Forelimb muscle (tissue), 1 donor: ENCODE data around the gene RPL36AL. TPM values are rescaled to one million over a fixed set of nuclear protein-coding genes. Genes with fewer than 3 reads are reported as not detected.
"Not testable (repeated sequence)": the region's sequence is repeated elsewhere in the genome, so short reads cannot be mapped to it uniquely, and the experiment has no call there.

Source experiments
- DNase-seq: peaks from one replicate; pipeline ENCODE4 v3.0.0-alpha.2; 2013; ENCODE audit warnings: low read depth
- polyA plus RNA-seq: library from polyadenylated mRNA; unstranded; fragments of 120-200 nt; gene quantifications from one replicate; pipeline ENCODE4 v1.2.1, GENCODE V29; 2013; ENCODE audit not compliant: insufficient read length

The RPL36AL gene
- polyA plus RNA-seq, 1 donor: 141 TPM

DNA sequence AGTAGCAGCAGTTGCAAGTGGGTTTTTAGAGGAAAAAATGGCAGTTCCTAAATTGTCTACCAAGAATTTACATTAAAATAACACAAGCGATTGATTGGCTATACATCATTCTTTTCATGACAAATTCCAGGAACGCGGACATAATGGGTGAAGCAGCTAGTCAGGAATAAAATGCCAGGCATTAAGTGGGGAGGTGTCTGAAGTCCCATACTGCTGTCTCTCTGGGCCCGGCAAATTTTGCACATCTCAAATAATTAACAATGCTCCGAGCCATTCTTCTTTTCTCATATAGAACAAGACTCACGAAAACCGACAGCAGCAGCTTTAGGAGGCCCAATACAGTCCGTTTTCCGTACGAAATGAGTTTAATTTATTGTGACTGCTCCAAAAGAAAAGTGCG is 696 bp downstream of the RPL36AL start:
- no peak for DNase-seq

DNA sequence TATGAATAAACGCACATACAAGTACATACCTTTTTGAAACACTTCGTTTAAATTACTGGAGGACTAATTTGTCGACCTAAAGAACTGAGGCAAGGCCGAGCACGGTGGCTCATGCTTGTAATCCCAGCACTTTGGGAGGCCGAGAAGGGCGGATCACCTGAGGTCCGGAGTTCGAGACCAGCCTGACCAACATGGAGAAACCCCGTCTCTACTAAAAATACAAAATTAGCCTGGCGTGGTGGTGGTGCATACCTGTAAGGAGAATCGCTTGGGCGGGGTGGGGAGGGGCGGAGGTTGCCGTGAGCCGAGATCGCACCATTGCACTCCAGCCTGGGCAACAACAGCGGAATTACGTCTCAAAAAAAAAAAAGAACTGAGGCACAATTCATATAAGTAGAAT is 1.2 kb downstream of the RPL36AL start:
- not testable (repeated sequence) for DNase-seq

DNA sequence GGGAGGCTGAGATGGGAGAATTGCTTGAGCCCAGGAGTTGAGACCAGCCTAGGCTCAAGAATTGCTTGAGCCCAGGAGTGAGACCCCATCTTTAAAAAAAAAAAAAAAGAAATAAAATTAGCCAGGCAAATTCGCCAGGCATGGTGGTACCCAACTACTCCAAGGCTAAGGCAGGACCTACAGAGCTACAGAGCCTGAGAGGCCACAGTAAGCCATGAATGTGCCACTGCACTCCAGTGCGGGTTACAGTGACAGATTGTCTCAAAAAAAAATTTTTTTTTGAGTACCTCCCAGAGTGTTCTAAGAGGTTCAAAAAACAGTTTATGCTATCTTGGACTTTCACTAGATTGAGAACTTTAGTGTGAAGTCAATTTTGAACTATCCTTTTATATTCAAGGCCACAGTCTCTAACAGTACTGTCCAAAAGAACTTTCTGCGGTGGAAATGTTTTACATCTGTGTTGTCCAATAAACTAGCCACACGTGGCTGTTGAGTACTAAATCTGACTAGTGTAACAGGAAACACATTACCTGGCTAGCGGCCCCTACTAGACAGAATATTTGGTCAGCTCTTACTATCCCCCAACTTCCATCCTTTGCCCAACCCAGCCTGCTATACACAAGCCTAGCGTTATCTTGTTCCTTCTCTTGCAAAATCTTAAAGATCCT is 2.4 kb downstream of the RPL36AL start:
- DNase-seq: no peak

DNA sequence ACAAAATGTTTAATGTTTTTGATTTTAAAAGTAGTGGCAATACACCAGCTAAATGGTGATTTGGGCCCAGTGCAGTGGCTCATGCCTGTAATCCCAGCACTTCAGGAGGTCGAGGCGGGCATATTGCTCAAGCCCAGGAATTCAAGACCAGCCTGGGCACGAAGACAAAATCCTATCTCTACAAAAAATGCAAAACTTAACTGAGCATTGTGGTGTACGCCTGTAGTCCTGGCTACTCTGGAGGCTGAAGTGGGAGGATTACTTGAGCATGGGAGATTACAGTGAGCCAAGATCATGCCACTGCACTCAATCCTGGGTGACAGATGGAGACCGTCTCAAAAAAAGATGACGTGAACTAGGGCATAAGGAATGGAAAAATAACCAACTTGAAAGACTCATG is 4.7 kb downstream of the RPL36AL start:
- no peak for DNase-seq

DNA sequence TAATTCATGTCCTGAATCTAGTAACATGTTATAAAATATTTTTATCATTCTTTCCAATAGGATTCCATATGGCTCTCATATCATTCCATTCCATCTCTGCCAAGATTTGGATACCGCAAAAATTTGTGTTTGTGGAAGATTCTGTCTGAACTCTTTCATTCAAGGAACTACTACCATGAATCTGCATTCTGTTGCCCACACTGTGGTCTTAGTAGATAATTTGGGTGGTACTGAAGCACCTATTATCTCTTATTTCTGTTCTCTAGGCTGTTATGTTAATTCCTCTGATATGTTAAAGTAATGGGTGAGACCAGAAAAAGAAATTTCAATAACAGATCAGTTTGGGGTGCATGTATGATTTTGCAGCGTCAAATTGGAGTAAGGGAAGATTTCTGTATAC is 6.2 kb downstream of the RPL36AL start:
- no peak for DNase-seq

DNA sequence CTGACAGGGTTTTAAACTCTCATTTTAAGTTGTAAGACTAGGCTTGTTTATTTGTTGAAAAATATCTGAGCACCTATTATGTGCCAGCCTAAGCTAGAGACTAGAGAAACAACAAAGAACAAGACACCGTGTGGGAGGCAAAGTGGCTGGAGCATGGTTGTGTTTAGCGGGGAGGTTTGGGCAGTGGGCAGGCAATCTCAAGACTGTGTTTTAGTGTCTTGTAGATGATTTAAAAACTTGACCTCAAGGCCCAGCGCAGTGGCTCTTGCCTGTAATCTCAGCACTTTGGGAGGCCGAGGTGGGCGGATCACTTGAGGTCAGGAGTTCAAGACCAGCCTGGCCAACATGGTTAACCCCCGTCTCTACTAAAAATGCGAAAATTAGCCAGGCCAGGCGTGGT is 7.8 kb downstream of the RPL36AL start:
- DNase-seq: no peak

DNA sequence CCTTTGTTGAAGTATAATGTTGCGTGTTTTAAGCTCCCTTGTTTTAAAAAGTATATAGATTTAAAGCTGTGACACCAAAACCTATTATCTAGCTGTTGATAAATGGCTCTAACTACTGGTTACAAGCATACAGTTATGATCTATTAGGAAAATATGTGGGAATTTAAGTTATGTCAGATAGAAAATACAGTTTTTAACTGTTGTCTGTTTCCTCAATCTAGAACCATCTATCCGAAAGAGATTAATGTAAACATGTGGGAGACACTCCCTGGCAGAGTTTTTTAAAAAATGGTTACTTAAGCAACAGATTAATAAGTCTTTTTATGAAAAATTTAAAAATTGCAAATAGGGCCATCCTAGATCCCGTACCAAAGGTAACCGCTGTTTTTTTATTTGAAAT is 8.2 kb downstream of the RPL36AL start:
- DNase-seq: no peak

DNA sequence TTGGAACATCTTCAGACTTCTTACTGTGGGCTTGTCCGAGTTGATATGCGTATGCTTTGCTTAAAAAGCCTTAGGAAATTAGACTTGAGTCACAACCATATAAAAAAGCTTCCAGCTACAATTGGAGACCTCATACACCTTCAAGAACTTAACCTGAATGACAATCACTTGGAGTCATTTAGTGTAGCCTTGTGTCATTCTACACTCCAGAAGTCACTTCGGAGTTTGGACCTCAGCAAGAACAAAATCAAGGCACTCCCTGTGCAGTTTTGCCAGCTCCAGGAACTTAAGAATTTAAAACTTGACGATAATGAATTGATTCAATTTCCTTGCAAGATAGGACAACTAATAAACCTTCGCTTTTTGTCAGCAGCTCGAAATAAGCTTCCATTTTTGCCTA is 12.8 kb downstream of the RPL36AL start:
- DNase-seq: no peak

DNA sequence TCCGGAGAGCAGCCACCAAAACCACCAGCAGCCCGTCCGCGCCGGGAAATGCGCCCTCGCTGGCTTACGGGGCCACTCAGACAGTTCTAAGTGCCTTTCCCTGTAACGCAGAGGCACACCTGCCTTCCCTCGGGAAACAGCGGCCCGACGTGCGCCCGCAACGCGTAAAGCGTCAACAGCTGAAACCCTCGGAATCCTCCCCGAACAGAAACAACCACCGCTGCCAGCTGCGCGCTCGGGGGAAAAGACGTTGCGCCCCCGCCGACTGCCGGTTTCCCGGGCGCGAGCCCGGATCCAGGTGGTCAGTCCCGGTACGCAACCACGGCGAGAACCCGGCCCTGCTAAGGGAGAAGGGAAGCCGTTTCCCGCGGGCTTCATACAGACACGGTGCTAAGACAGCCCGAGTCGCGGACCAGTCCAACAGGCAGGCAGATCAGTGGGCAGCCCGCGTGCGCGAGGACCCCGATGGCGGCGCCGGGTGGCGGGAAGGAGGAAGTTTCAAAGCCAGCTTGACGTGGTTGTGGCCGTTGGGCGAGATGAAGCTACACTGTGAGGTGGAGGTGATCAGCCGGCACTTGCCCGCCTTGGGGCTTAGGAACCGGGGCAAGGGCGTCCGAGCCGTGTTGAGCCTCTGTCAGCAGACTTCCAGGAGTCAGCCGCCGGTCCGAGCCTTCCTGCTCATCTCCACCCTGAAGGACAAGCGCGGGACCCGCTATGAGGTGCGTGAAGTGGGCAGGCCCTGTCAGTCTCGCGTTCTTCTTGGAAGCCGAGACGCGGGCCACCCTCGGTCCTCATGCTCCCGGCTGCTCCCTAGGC is 21.7 kb downstream of the RPL36AL start, which contains the start of gene LRR1:
Gene LRR1, plus strand, starts transcription at position 456 of the 816 bp plus-strand sequence. Its CDS starts 81 bp downstream, at position 537.
- peak; percentile 40 for DNase-seq

DNA sequence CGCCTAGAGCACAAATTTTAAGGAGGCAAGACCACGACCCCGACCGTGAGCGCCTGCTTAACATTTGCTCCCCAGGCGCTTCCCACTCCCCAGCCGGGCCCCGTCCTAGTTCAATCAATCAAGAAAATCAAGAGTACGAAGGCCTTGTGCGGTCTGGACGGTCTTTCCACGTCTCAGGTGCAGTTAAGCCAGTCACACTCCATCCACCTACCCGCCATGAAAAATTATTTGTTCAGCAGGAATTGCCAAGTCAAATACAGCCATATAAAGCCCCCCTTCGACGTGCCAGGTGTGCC is 22.3 kb downstream of the RPL36AL start:
- DNase-seq: no peak

DNA sequence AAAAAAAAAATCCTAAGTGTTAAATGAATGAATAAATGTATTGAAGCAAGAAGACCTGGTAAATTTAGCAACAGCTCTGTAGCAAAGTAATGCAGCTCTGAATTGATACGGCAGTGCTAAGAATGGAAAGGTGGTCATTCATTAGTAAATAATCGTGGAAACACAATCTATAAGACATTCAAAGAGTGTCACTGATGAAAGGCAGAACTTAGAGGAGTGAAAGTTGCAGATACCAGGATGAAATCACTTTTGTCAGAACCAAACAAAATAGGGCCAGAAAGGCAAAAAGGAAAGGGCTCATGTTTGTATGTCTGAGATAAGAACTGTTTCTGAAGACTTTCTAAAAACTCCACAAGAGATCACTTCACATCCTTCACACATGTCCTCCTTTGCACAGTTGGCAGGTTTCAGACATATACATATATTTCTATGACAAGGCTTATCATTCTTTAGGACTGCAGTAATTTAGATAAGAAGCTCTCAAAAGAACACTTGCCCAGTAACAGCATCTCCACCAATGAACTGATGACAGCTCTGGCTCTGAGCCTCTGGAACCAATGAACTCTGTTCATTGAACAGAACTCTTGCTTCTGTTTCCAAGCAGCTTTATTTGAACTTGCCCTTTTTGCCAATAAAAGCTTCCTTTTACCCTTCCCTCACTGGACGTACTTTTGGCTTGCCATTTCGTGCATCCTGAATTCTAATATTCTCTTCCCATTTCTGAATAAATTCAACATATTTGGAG is 25.9 kb downstream of the RPL36AL start:
- DNase-seq: peak; percentile 20

DNA sequence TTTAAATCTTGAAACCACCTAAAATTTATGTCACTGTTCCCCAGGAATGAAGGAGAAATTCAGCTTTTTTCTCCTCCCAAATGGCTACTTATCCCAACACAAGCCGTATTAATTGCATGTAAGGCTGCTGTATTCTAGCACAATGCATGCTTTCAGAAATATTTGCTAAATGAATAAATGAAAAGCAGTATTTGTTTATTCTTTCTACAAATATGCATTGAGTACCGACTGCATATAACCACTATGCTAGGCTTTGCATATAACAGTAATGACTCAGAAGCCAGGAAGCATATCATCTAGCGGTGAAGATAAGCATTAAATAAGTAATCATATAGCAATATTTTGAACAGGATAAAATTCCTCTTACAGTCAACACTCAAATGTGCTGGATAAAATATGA is 27.4 kb downstream of the RPL36AL start:
- DNase-seq: no peak

DNA sequence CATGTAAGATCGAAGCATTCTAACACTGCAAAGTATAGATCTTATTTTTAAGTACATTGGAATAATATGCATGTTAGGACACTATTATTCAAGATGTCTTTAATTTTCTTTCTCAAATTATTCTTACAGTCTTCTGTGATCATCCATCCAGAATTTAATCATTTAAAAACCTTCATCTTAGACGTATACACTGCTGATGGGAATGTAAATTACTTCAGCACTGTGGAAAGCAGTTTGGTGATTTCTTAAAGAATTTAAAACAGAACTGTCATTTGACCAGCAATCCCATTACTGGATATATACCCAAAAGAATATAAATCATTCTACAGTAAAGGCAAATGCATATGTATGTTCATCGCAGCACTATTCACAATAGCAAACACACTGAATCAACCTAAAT is 31.0 kb downstream of the RPL36AL start:
- DNase-seq: no peak

DNA sequence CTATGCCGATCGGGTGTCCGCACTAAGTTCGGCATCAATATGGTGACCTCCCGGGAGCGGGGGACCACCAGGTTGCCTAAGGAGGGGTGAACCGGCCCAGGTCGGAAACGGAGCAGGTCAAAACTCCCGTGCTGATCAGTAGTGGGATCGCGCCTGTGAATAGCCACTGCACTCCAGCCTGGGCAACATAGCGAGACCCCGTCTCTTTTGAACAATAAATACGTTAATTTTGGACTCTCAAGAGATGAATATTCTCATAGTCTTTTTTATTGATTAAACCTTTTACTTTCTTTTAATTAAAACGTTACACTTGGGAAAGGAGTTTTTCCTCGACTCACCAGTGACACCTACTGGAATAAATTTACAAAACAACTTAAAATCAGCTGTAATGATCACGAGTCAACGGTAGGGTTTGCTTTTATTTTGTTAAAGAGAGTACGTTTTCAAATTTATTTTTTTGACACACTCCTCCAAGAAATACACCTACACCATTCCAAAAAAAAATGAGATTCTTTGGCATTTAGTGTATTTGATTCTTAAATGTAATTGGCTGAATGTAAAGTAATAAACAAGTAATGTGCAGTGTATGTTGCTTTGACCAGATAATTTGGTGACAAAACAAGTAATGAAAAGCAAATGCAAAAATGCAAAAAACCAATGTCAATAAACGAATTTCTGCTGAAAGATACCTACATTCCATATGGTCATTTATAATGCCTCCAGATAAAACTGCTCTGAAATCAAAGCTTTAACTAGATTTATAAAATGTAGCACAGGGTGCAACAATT is 33.6 kb downstream of the RPL36AL start:
- DNase-seq: peak; percentile 47

DNA sequence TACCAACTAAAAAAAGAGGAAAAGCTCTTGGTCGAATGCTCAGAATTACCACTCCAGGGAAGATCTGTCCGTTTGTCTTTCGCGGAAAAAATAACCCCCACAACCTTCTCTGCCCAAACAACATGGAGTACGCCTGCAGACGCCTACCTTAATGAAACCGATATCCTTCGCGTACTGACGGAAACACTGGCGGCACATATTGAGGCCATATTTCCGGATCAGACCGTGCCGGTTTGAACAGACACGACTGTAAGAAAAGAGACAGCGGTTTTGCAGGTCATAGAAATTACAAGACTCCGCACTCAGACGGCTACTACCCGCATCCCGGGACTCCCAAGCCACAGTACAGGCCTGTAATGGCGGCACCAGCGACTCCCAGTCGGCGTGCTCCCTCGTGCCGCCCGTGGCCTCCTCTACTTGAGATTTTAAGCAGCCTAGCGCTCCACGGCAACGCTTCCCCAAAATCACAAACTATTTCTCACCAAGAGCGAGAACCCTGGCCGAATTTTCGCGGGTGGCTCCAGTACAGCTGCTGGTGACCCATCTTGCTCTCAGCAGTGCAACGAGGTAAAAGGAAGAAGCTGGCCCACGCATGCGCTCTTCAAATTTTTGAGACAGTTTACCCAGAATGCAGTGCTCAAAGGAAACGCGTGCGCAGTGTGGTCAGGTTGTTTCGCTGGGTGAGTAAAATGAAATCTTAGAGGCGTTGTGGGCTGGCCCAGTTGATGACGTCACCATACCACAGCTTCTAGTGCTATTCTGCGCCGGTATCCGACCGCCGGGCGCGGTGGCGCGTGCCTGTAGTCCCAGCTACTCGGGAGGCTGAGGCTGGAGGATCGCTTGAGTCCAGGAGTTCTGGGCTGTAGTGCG is 34.4 kb downstream of the RPL36AL start, which contains the start of gene RPS29:
Gene RPS29, minus strand, starts transcription at position 578 of the 870 bp plus-strand sequence. Its CDS starts 34 bp downstream, at position 544.
- DNase-seq: peak; percentile 99

DNA sequence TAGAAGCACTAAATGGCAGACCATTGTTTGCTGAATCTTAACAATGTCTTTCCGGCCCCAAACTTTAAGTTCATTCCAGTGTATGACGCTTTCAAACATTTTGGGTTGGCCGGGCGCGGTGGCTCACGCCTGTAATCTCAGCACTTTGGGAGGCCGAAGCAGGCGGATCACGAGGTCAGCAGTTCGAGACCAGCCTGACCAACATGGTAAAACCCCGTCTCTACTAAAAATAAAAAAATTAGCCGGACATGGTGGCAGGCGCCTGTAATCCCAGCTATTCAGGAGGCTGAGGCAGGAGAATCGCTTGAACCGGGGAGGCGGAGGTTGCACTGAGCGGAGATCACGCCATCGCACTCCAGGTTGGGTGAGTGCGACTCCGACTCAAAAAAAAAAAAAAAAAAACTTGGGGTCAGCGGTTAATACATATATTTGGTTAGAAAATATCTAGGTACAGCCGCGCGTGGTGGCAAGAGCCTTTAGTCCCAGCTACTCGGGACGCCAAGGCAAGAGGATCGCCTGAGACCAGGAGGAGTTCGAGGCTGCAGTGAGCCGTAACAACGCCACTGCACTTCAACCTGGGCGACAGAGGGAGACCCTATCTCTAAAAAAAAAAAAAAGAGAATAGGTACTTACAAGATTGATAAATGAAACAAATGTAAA is 35.3 kb downstream of the RPL36AL start:
- DNase-seq: not testable (repeated sequence)

DNA sequence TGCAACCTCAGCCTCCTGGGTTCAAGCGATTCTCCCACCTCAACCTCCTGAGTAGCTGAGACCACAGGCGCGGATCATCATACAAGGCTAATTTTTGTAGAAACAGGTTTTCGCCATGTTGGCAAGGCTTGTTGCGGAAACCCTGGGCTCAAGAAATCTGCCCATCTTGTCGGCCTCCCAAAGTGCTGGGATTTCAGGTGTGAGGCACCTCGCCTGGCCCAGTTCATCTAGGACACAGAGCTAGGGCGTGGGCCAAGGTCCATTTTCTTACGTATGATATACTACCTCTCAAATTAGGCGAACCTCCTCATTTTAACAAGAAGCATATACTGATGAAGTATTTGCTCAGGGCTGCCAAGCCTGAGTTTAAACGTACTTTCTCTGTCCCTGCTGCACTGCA is 36.4 kb downstream of the RPL36AL start:
- DNase-seq: no peak

DNA sequence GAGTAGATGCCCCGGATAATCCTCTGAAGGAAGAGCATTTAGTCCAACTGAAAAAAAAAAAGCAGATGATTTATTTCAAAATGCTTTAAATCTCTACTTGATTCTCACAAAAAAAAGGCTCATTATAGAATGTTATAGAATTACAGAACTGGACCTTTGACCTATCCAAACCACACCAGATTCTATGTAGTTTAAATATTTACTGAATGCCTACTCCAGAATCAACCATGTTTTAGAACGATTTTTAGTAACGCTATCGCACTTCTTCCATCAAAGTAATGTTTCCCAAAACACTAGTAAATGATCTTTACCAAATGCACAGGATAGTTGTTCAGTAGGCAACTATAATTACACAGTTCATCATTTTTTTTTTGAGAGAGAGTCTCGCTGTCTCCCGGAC is 36.8 kb downstream of the RPL36AL start:
- DNase-seq: no peak

DNA sequence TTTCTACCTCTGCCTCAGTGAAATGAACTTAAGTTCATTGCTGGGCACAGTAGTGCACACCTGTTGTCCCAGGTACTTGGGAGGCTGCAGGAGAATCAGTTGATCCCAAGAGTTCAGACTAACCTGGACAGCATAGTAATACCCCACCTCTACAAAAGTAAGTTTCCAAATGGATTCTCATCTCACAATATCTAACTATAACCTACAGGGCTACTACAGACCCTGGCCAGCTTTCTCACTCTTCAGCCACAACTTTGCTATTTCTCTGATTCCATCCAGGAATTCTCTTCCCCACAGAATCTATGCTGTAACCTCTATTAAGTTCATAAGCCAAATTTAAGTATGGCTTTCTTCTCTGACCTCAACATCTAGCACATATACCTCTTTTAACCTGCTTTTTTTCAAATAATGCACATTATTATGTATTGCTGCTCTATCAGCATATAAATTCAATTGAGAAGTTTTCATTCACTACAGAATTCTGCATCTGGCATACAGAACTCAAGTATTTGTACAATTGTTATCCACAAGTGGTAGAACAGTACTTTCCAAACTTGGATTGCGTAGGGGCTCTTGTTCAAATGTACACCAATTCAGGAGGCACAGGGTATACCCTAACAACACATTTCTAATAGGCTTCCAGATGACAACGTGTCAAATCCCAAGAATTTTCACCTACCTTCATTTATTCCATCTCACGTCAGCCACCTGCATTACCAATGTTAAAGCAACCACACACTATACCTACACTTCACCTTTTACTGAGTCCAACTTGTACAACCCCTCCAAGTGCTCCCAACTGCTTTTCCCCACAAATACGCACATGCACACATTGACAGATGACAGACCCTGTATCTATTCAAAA is 38.1 kb downstream of the RPL36AL start:
- DNase-seq: no peak
